H1 (cell line): Measurements from ENCODE around the gene P3H4. TPM values are rescaled to one million over a fixed set of nuclear protein-coding genes. Genes with fewer than 3 reads are reported as not detected.

Experiments used
- CTCF ChIA-PET: fragments of 300-600 bp; sonication (Branson Sonifier 250); formaldehyde crosslinking; loops from one replicate; lab custom pipeline; 2021; ENCODE audit not compliant: partially characterized antibody; lab: Charles Lee
- POLR2A ChIA-PET: fragments of 300-600 bp; sonication (Branson Sonifier 250); formaldehyde crosslinking; loops from one replicate; lab custom pipeline; 2021; ENCODE audit warnings: inconsistent platforms; ENCODE audit not compliant: partially characterized antibody; lab: Charles Lee
- DNase-seq, 2 experiments: peaks; one replicate each; pipeline versions ENCODE4 v3.0.0 to v3.0.0-alpha.2; 2010 to 2022; ENCODE audit warnings: low spot score in 2 of 2, low read depth in 1 of 2, mixed read lengths in 1 of 2
- FAIRE-seq: peaks from 2 replicates; lab custom pipeline; 2011; peaks lifted over from hg19 to GRCh38; lab: Jason Lieb, UNC
- H2AFZ ChIP-seq: 2 replicates; pipeline ENCODE4 v1.8.1; 2012; ENCODE audit warnings: low read length, inconsistent platforms
- H2AK5ac ChIP-seq: 2 replicates; pipeline ENCODE4 v1.6.1; 2013; ENCODE audit warnings: low read depth, low read length
- H2BK120ac ChIP-seq: replicated peaks from 2 replicates; pipeline ENCODE3; 2013; ENCODE audit warnings: low read depth, low read length, inconsistent platforms
- H2BK12ac ChIP-seq: 2 replicates; pipeline ENCODE4 v1.6.1; 2013; ENCODE audit warnings: low read depth, low read length
- H2BK15ac ChIP-seq: 2 replicates; pipeline ENCODE4 v1.6.1; 2013; ENCODE audit warnings: low read length
- H2BK20ac ChIP-seq: 2 replicates; pipeline ENCODE4 v1.6.1; 2013; ENCODE audit warnings: low read length
- H2BK5ac ChIP-seq: 2 replicates; pipeline ENCODE4 v1.6.1; 2013; ENCODE audit warnings: low read depth, low read length
- H3K14ac ChIP-seq: 2 replicates; pipeline ENCODE4 v1.6.1; 2013; ENCODE audit warnings: inconsistent platforms; ENCODE audit not compliant: insufficient read length
- H3K18ac ChIP-seq: 2 replicates; pipeline ENCODE4 v1.6.1; 2013; ENCODE audit warnings: low read length; ENCODE audit errors: extremely low read depth
- H3K23ac ChIP-seq: 2 replicates; pipeline ENCODE4 v1.6.1; 2013; ENCODE audit warnings: inconsistent platforms; ENCODE audit not compliant: insufficient read length
- H3K23me2 ChIP-seq: 2 replicates; pipeline ENCODE4 v1.6.1; 2013; ENCODE audit warnings: low read depth, low read length
- H3K27ac ChIP-seq: 2 replicates; pipeline ENCODE4 v1.6.1; 2011; ENCODE audit warnings: low read depth, low read length, inconsistent platforms
- H3K27me3 ChIP-seq, 4 experiments: replicated peaks in 1 of 4; 1 replicate in 1 of 4; 2 replicates in 3 of 4; pipeline versions ENCODE4 v1.6.1 to v1.8.1; 2011 to 2013; ENCODE audit warnings: low read length in 3 of 4, mild to moderate bottlenecking in 3 of 4, inconsistent platforms in 2 of 4, mixed read lengths in 2 of 4, moderate library complexity in 1 of 4; ENCODE audit not compliant: control insufficient read depth in 3 of 4, insufficient read depth in 3 of 4; ENCODE audit errors: extremely low read depth in 1 of 4
- H3K36me3 ChIP-seq, 4 experiments: 2 replicates each; pipeline versions ENCODE4 v1.6.1 to v1.8.1; 2011 to 2013; ENCODE audit warnings: mild to moderate bottlenecking in 4 of 4, low read length in 3 of 4, moderate library complexity in 2 of 4, control low read depth in 1 of 4, inconsistent platforms in 1 of 4; ENCODE audit not compliant: insufficient read depth in 4 of 4, control insufficient read depth in 2 of 4
- H3K4ac ChIP-seq: replicated peaks from 2 replicates; pipeline ENCODE3; 2013; ENCODE audit warnings: low read length, low read depth, mixed read lengths, inconsistent platforms; ENCODE audit not compliant: insufficient read length
- H3K4me1 ChIP-seq, 4 experiments: replicated peaks in 1 of 4; 1 replicate in 1 of 4; 2 replicates in 3 of 4; pipeline versions ENCODE4 v1.6.1 to v1.8.1; 2011 to 2013; ENCODE audit warnings: low read length in 3 of 4, inconsistent platforms in 2 of 4, mixed read lengths in 1 of 4; ENCODE audit not compliant: insufficient read depth in 4 of 4, control insufficient read depth in 3 of 4
- H3K4me2 ChIP-seq, 2 experiments: 2 replicates each; pipeline versions ENCODE4 v1.6.1 to v1.8.1; 2011 to 2013; ENCODE audit warnings: low read depth in 2 of 2, low read length in 2 of 2, control low read depth in 1 of 2, inconsistent platforms in 1 of 2, mild to moderate bottlenecking in 1 of 2; ENCODE audit not compliant: insufficient read depth in 1 of 2
- H3K4me3 ChIP-seq, 4 experiments: fragments of 200-600, 300-600 bp in 1 of 4; sonication (generic), shearing (Covaris generic), sonication (Bioruptor Twin) in 1 of 4; 2 replicates each; pipeline versions ENCODE4 v1.5.1 to v1.8.1; 2011 to 2016; ENCODE audit warnings: low read length in 4 of 4, low read depth in 3 of 4, control low read depth in 2 of 4, inconsistent platforms in 2 of 4, mild to moderate bottlenecking in 2 of 4, mixed read lengths in 1 of 4, moderate library complexity in 1 of 4; ENCODE audit not compliant: insufficient read depth in 2 of 4; ENCODE audit errors: extremely low read depth in 1 of 4
- H3K56ac ChIP-seq: replicated peaks from 2 replicates; pipeline ENCODE3; 2013; ENCODE audit warnings: low read depth, mild to moderate bottlenecking, mixed read lengths, low read length, inconsistent platforms; ENCODE audit not compliant: insufficient read length
- H3K79me1 ChIP-seq: 2 replicates; pipeline ENCODE4 v1.6.1; 2013; ENCODE audit warnings: low read depth, low read length, control low read depth
- H3K79me2 ChIP-seq, 2 experiments: 2 replicates each; pipeline versions ENCODE4 v1.6.1 to v1.8.1; 2012 to 2013; ENCODE audit warnings: low read length in 2 of 2, mild to moderate bottlenecking in 2 of 2, inconsistent platforms in 1 of 2; ENCODE audit not compliant: insufficient read depth in 2 of 2, control insufficient read depth in 1 of 2
- H3K9ac ChIP-seq, 4 experiments: replicated peaks in 1 of 4; 1 replicate in 1 of 4; 2 replicates in 3 of 4; pipeline versions ENCODE4 v1.6.1 to v1.8.1; 2011 to 2013; ENCODE audit warnings: low read depth in 3 of 4, low read length in 3 of 4, control low read depth in 2 of 4, mild to moderate bottlenecking in 2 of 4, moderate library complexity in 2 of 4, inconsistent platforms in 1 of 4; ENCODE audit errors: extremely low read depth in 1 of 4
- H3K9me3 ChIP-seq, 2 experiments: 2 replicates each; pipeline versions ENCODE4 v1.6.1 to v1.8.1; 2012 to 2013; ENCODE audit warnings: mild to moderate bottlenecking in 2 of 2, moderate library complexity in 2 of 2, control low read depth in 1 of 2, inconsistent platforms in 1 of 2, low read depth in 1 of 2, low read length in 1 of 2, mixed read lengths in 1 of 2; ENCODE audit not compliant: insufficient read depth in 2 of 2
- H4K20me1 ChIP-seq, 2 experiments: replicated peaks in 1 of 2; 2 replicates each; pipeline versions ENCODE3 to v1.8.1; 2011 to 2013; ENCODE audit warnings: inconsistent platforms in 2 of 2, low read length in 2 of 2, mild to moderate bottlenecking in 1 of 2; ENCODE audit not compliant: insufficient read depth in 2 of 2, control insufficient read depth in 1 of 2
- H4K5ac ChIP-seq: 2 replicates; pipeline ENCODE4 v1.6.1; 2013; ENCODE audit warnings: low read length, low read depth, mixed read lengths, inconsistent platforms; ENCODE audit not compliant: insufficient read length
- H4K8ac ChIP-seq: 2 replicates; pipeline ENCODE4 v1.8.0; 2013; ENCODE audit warnings: mild to moderate bottlenecking, moderate library complexity, low read length, inconsistent platforms; ENCODE audit not compliant: insufficient read depth; ENCODE audit errors: extremely low read depth
- H4K91ac ChIP-seq: replicated peaks from 2 replicates; pipeline ENCODE3; 2013; ENCODE audit warnings: low read length, mixed read lengths, inconsistent platforms; ENCODE audit not compliant: insufficient read length
- CTCF ChIP-seq, 3 experiments: IDR thresholded peaks; 1 replicate in 2 of 3; 2 replicates in 1 of 3; pipeline versions ENCODE4 v1.5.1 to v1.6.1; 2011; ENCODE audit warnings: low read length in 3 of 3, mild to moderate bottlenecking in 3 of 3, inconsistent platforms in 2 of 3, low read depth in 1 of 3, moderate library complexity in 1 of 3; ENCODE audit not compliant: insufficient read depth in 1 of 3; ENCODE audit errors: control extremely low read depth in 1 of 3
- HDAC2 ChIP-seq, 2 experiments: fragments of 300-600 bp in 1 of 2; sonication (generic) in 1 of 2; IDR thresholded peaks; 2 replicates each; pipeline ENCODE4 v1.6.1; 2011 to 2012; ENCODE audit warnings: low read depth in 2 of 2, low read length in 2 of 2, mild to moderate bottlenecking in 2 of 2, moderate library complexity in 2 of 2, borderline replicate concordance in 1 of 2, inconsistent platforms in 1 of 2
- SAP30 ChIP-seq: fragments of 300-600 bp; sonication (generic); IDR thresholded peaks from 2 replicates; pipeline ENCODE4 v1.7.1; 2012; ENCODE audit warnings: low read length, moderate library complexity, mild to moderate bottlenecking, inconsistent platforms; ENCODE audit not compliant: insufficient read depth, insufficient replicate concordance
- SP2 ChIP-seq: IDR thresholded peaks from 2 replicates; pipeline ENCODE4 v1.6.1; 2012; ENCODE audit warnings: mild to moderate bottlenecking, low read length, inconsistent platforms
- TEAD4 ChIP-seq: IDR thresholded peaks from 2 replicates; pipeline ENCODE4 v1.6.1; 2012; ENCODE audit warnings: low read depth, low read length, inconsistent platforms, mixed read lengths
- YY1 ChIP-seq: IDR thresholded peaks from 2 replicates; pipeline ENCODE4 v1.6.1; 2011; ENCODE audit warnings: low read depth, mild to moderate bottlenecking, low read length
- WGBS, 2 experiments: shearing (Covaris generic) in 1 of 2; methylation state at CpG; one replicate each; pipeline versions ENCODE4 v1.1.6 to v1.1.7; 2013 to 2015; ENCODE audit warnings: low lambda C conversion rate in 2 of 2, mixed read lengths in 2 of 2, inconsistent platforms in 1 of 2, low coverage in 1 of 2, missing lambda C conversion rate in 1 of 2; ENCODE audit not compliant: insufficient replicate concordance in 2 of 2, insufficient coverage in 1 of 2, insufficient read length in 1 of 2; ENCODE audit errors: extremely low coverage in 1 of 2, missing lambda C conversion rate in 1 of 2; 5-methylcytosine and 5-hydroxymethylcytosine counted together
- polyA plus RNA-seq, 7 experiments: library from polyadenylated mRNA; depleted of rRNA in 3 of 7; stranded (reverse) in 5 of 7; unstranded in 2 of 7; fragments of >200 nt in 5 of 7; fragments of 200-250 nt in 2 of 7; gene quantifications; 1 replicate in 5 of 7; 2 replicates in 1 of 7; 4 replicates in 1 of 7; pipeline versions ENCODE4 v1.2.1 to v1.2.3, GENCODE V29; 2011 to 2013; ENCODE audit warnings: missing spikeins in 2 of 7, mixed read lengths in 2 of 7
- total RNA-seq: library from RNA; stranded (reverse); fragmentation: NEBNext Ultra II Directional; extraction: Animal tissue kit (Norgen Biotek cat#: 25700); gene quantifications from 2 replicates; pipeline ENCODE4 v1.2.1, GENCODE V29; 2021

The P3H4 gene
- total and polyA plus RNA-seq, 2 of the 8 experiments (the other 6 are each of a cell fraction or from before 2014, with no cell fraction given): 23.4 to 26.7 TPM

GRCh38 chr17:41812381-41813151, 817 bp upstream of the P3H4 start, which contains the start of gene FKBP10:
TSS of gene FKBP10 (plus strand) at chr17:41813004. CDS start at chr17:41813035, 31 bp downstream.
- Histone ChIP-seq H2AFZ (peak within 1 kb of the TSS; percentile 82; the same call in 1 of the 2 replicates), H2BK12ac (peak within 1 kb of the TSS; percentile 99; the same call in 1 of the 2 replicates), H3K4me3 (peak within 1 kb of the TSS; percentile 70 to 94 (median 81)), H2BK20ac (peak within 1 kb of the TSS; percentile 86; the same call in 1 of the 2 replicates), H3K14ac (peak within 1 kb of the TSS; percentile 37), H2BK120ac (peak within 1 kb of the TSS; percentile 76), H3K9ac (peak within 1 kb of the TSS; percentile 41 to 66 (median 50)), H2AK5ac (0 out of 2 replicates have a peak within 1 kb of the TSS, but pooled peaks have one; percentile 47), H3K79me1 (peaks cover 16% of the 10 kb centered on the region), H4K8ac (no peak within 1 kb of the TSS; the same call in 1 of the 2 replicates), H2BK5ac (peak within 1 kb of the TSS; percentile 91; the same call in 1 of the 2 replicates), H3K27me3 (peaks cover 0 to 6% (median 3%) of the 10 kb centered on the region in 4 experiments; a peak in 4 of 7 replicates), H3K23me2 (peaks cover 21% of the 10 kb centered on the region), H4K5ac (peak within 1 kb of the TSS; percentile 94), H3K27ac (no peak within 1 kb of the TSS), H3K56ac (peak within 1 kb of the TSS; percentile 36), H2BK15ac (peak within 1 kb of the TSS; percentile 100), H3K9me3 (peaks cover 0 to 4% of the 10 kb centered on the region in 2 experiments; a peak in 1 of 4 replicates), H3K4me2 (peak within 1 kb of the TSS; percentile 94 to 95), H3K79me2 (peaks cover 0 to 35% of the 10 kb centered on the region in 2 experiments; a peak in 2 of 4 replicates), H3K18ac (peak within 1 kb of the TSS; percentile 99), H4K20me1 (peaks cover 0 to 14% of the 10 kb centered on the region in 2 experiments), H3K4me1 (peaks cover 0 to 23% (median 7%) of the 10 kb centered on the region in 4 experiments; a peak in 6 of 7 replicates), H4K91ac (peak within 1 kb of the TSS; percentile 98), H3K23ac (no peak within 1 kb of the TSS), H3K4ac (peak within 1 kb of the TSS; percentile 98), H3K36me3 (no peaks in the 10 kb centered on the region; a peak in 1 of 8 replicates)
- 2% methylated on average over 24 of the region's 35 CpGs; no CpG with 5 or more reads in 1 of the 2 experiments for WGBS, 2 experiments
- FAIRE-seq (no peak), DNase-seq (peak; percentile 80 to 91)
- CTCF ChIA-PET: interaction anchor here (0.6 to 4.8 kb wide), 16 partner anchors 9 to 1296 kb away, joined by 3 to 46 read pairs (median 7); partner anchors contain the start of gene JUP
- POLR2A ChIA-PET: interaction anchor here (0.7 to 4.2 kb wide), 16 partner anchors 9 to 122 kb away, joined by 4 to 40 read pairs (median 8); partner anchors contain the start of genes ACLY, HAP1 and JUP
- TF ChIP-seq SAP30: peak; percentile 31
- TF ChIP-seq SP2: no peak
- TF ChIP-seq HDAC2 (IDR thresholded peaks at IDR 0.05; ENCODE audit: borderline replicate concordance in 1 of 2, low read depth in 2 of 2, low read length in 2 of 2): 0 out of 4 replicates have a peak, but pooled peaks of 1 of the 2 experiments have one; percentile 28
- 0 out of 2 replicates have a peak, but pooled peaks have one; percentile 29 for TF ChIP-seq YY1
- 0 out of 4 replicates have a peak, but pooled peaks of 1 of the 3 experiments have one; percentile 3 for TF ChIP-seq CTCF (IDR thresholded peaks at IDR 0.05; ENCODE audit: control extremely low read depth in 1 of 3, insufficient read depth in 1 of 3, low read depth in 1 of 3, low read length in 3 of 3)
- no peak for TF ChIP-seq TEAD4
